HCT116 (cell line): ENCODE measurements around the gene GNGT2. TPM values are rescaled to one million over a fixed set of nuclear protein-coding genes. Genes with fewer than 3 reads are reported as not detected.

Experiments
- ATAC-seq: fragments of 200-7000 bp; cut with Tn5 transposase; 2 replicates; pipeline ENCODE4 v1.9.1; 2020; ENCODE audit warnings: mild to moderate bottlenecking, moderate library complexity
- BruUV-seq: library from RNA; stranded (reverse); fragments of 400-500 nt; replicated peaks from 2 replicates; lab custom pipeline; 2021; lab: Mats Ljungman, UMichigan
- CTCF ChIA-PET: fragments of 300-600 bp; sonication (Branson Sonifier 250); formaldehyde crosslinking; loops from one replicate; lab custom pipeline; 2021; ENCODE audit warnings: antibody characterized with exemption; lab: Charles Lee
- POLR2A ChIA-PET: fragments of 300-600, 350-600 bp; sonication (Branson Sonifier 250); formaldehyde crosslinking; loops from one replicate; lab custom pipeline; 2021; ENCODE audit warnings: antibody characterized with exemption; lab: Charles Lee
- RAD21 ChIA-PET, 2 experiments: fragments of 300-600 bp; sonication (Branson Sonifier 250); formaldehyde crosslinking; loops; one replicate each; lab custom pipeline; 2023; ENCODE audit warnings: low total read pairs in 2 of 2; ENCODE audit not compliant: uncharacterized antibody in 2 of 2, unreplicated experiment in 2 of 2, low non-redundant PET in 1 of 2; lab: Charles Lee
- DNase-seq: peaks from one replicate; pipeline ENCODE4 v3.0.0-alpha.2; 2010; ENCODE audit warnings: low read depth, low spot score
- H2AFZ ChIP-seq: fragments of 200-600 bp; shearing (Covaris generic), sonication (generic); 2 replicates; pipeline ENCODE4 v1.6.1; 2017; ENCODE audit warnings: low read depth, mixed run types, mixed read lengths, antibody characterized with exemption, low read length; ENCODE audit not compliant: poor library complexity, severe bottlenecking
- H3K27ac ChIP-seq: 2 replicates; pipeline ENCODE4 v1.5.1; 2012; ENCODE audit warnings: low read depth, low read length
- H3K27me3 ChIP-seq: fragments of 200-600 bp; sonication (generic); 2 replicates; pipeline ENCODE4 v1.6.1; 2016; ENCODE audit warnings: mixed run types, low read length, mixed read lengths; ENCODE audit not compliant: insufficient read depth
- H3K36me3 ChIP-seq, 2 experiments: fragments of 200-500 bp in 1 of 2; fragments of 200-600 bp in 1 of 2; sonication (Bioruptor generic) in 1 of 2; sonication (generic) in 1 of 2; 2 replicates each; pipeline versions ENCODE4 v1.5.1 to v1.6.1; 2014 to 2016; ENCODE audit warnings: low read length in 2 of 2, inconsistent platforms in 1 of 2, mixed read lengths in 1 of 2, mixed run types in 1 of 2; ENCODE audit not compliant: insufficient read depth in 2 of 2, control insufficient read depth in 1 of 2
- H3K4me1 ChIP-seq, 2 experiments: fragments of 200-600 bp in 1 of 2; sonication (generic) in 1 of 2; 2 replicates each; pipeline versions ENCODE4 v1.5.1 to v1.6.1; 2012 to 2017; ENCODE audit warnings: low read length in 2 of 2, inconsistent platforms in 1 of 2, mild to moderate bottlenecking in 1 of 2, mixed read lengths in 1 of 2, mixed run types in 1 of 2, moderate library complexity in 1 of 2; ENCODE audit not compliant: insufficient read depth in 2 of 2, control insufficient read depth in 1 of 2
- H3K4me2 ChIP-seq: fragments of 200-600 bp; sonication (generic); 2 replicates; pipeline ENCODE4 v1.6.1; 2017; ENCODE audit warnings: mixed run types, low read length, mixed read lengths
- H3K4me3 ChIP-seq, 2 experiments: fragments of 200-600 bp in 1 of 2; sonication (generic) in 1 of 2; replicated peaks in 1 of 2; 2 replicates each; pipeline ENCODE4 v1.5.1; 2011 to 2016; ENCODE audit warnings: low read length in 2 of 2, control low read depth in 1 of 2, low read depth in 1 of 2, mild to moderate bottlenecking in 1 of 2, mixed read lengths in 1 of 2, mixed run types in 1 of 2
- H3K79me2 ChIP-seq: fragments of 200-600 bp; sonication (generic); 2 replicates; pipeline ENCODE4 v1.6.1; 2017; ENCODE audit warnings: mild to moderate bottlenecking, mixed run types, low read length, moderate library complexity, mixed read lengths; ENCODE audit not compliant: insufficient read depth
- H3K9ac ChIP-seq: fragments of 200-600 bp; sonication (generic); 2 replicates; pipeline ENCODE4 v1.6.1; 2016; ENCODE audit warnings: low read length, mixed read lengths
- H3K9me2 ChIP-seq: fragments of 200-600 bp; sonication (generic), shearing (Covaris generic); 2 replicates; pipeline ENCODE4 v1.6.1; 2017; ENCODE audit warnings: mixed run types, mild to moderate bottlenecking, moderate library complexity; ENCODE audit not compliant: insufficient read depth
- H3K9me3 ChIP-seq, 2 experiments: fragments of 200-500 bp in 1 of 2; fragments of 200-600 bp in 1 of 2; sonication (Bioruptor generic) in 1 of 2; sonication (generic) in 1 of 2; 2 replicates each; pipeline ENCODE4 v1.6.1; 2014 to 2017; ENCODE audit warnings: low read length in 2 of 2, mixed read lengths in 2 of 2, inconsistent platforms in 1 of 2, low read depth in 1 of 2, mild to moderate bottlenecking in 1 of 2, mixed run types in 1 of 2, moderate library complexity in 1 of 2; ENCODE audit not compliant: control insufficient read depth in 1 of 2, insufficient read depth in 1 of 2
- H4K20me1 ChIP-seq: fragments of 200-600 bp; sonication (generic), shearing (Covaris generic); 2 replicates; pipeline ENCODE4 v1.6.1; 2017; ENCODE audit warnings: mixed run types, mild to moderate bottlenecking, moderate library complexity; ENCODE audit not compliant: insufficient read depth
- ATF3 ChIP-seq: IDR thresholded peaks from 2 replicates; pipeline ENCODE4 v1.6.1; 2012
- CEBPB ChIP-seq: IDR thresholded peaks from 2 replicates; pipeline ENCODE4 v1.6.1; 2012; ENCODE audit warnings: low read depth
- CTCF ChIP-seq, 3 experiments: fragments of 200-600 bp in 1 of 3; sonication (generic) in 1 of 3; IDR thresholded peaks in 2 of 3; conservative IDR thresholded peaks in 1 of 3; 2 replicates each; pipeline ENCODE4 v1.5.1; 2012 to 2017; ENCODE audit warnings: low read depth in 2 of 3, low read length in 2 of 3, antibody characterized with exemption in 1 of 3, borderline replicate concordance in 1 of 3, control low read depth in 1 of 3, mild to moderate bottlenecking in 1 of 3, mixed read lengths in 1 of 3, mixed run types in 1 of 3, moderate library complexity in 1 of 3; ENCODE audit not compliant: insufficient read depth in 1 of 3
- ELF1 ChIP-seq: IDR thresholded peaks from 2 replicates; pipeline ENCODE4 v1.6.1; 2012; ENCODE audit warnings: low read depth, borderline replicate concordance
- EZH2 ChIP-seq: fragments of 200-600 bp; sonication (generic); IDR thresholded peaks from 2 replicates; pipeline ENCODE4 v1.6.1; 2017; ENCODE audit warnings: antibody characterized with exemption, mixed run types
- EZH2phosphoT487 ChIP-seq: fragments of 200-600 bp; IDR thresholded peaks from 2 replicates; pipeline ENCODE4 v1.6.1; 2018; ENCODE audit warnings: antibody characterized with exemption, borderline replicate concordance
- FOSL1 ChIP-seq: IDR thresholded peaks from 2 replicates; pipeline ENCODE4 v1.6.1; 2012; ENCODE audit warnings: low read depth
- JUND ChIP-seq: IDR thresholded peaks from 2 replicates; pipeline ENCODE4 v1.6.1; 2012
- MAX ChIP-seq: IDR thresholded peaks from 2 replicates; pipeline ENCODE4 v1.6.1; 2012
- POLR2A ChIP-seq: IDR thresholded peaks from 2 replicates; pipeline ENCODE4 v1.7.0; 2011; ENCODE audit warnings: borderline replicate concordance; ENCODE audit not compliant: insufficient read depth, insufficient read length; ENCODE audit errors: extremely low read depth
- RAD21 ChIP-seq: IDR thresholded peaks from 2 replicates; pipeline ENCODE4 v1.6.1; 2012; ENCODE audit warnings: low read depth, mild to moderate bottlenecking
- SIN3A ChIP-seq: IDR thresholded peaks from 2 replicates; pipeline ENCODE4 v1.6.1; 2012; ENCODE audit warnings: low read depth
- SP1 ChIP-seq: IDR thresholded peaks from 2 replicates; pipeline ENCODE4 v1.6.1; 2012; ENCODE audit warnings: low read depth
- SRF ChIP-seq: IDR thresholded peaks from 2 replicates; pipeline ENCODE4 v1.6.1; 2012; ENCODE audit warnings: low read depth
- TCF7L2 ChIP-seq: IDR thresholded peaks from 2 replicates; pipeline ENCODE4 v1.7.0; 2011; ENCODE audit warnings: borderline replicate concordance, inconsistent platforms; ENCODE audit not compliant: insufficient read depth, insufficient read length; ENCODE audit errors: extremely low read depth
- ZBTB33 ChIP-seq: IDR thresholded peaks from 2 replicates; pipeline ENCODE4 v1.6.1; 2011; ENCODE audit warnings: mild to moderate bottlenecking, low read length, moderate library complexity; ENCODE audit not compliant: insufficient replicate concordance; ENCODE audit errors: extremely low read depth
- ZNF274 ChIP-seq: fragments of 200-500 bp; sonication (Bioruptor generic); IDR thresholded peaks from 2 replicates; pipeline ENCODE4 v1.6.1; 2014; ENCODE audit warnings: mild to moderate bottlenecking, low read depth, low read length, inconsistent platforms
- intact Hi-C: fragments of 100-400 bp; cut with micrococcal nuclease; formaldehyde crosslinking; loops from 2 replicates; pipeline ENCODE4 v1.10.0; 2022
- total RNA-seq: library from RNA; stranded (reverse); gene quantifications from one replicate; pipeline ENCODE4 v1.2.1, GENCODE V29; 2021; ENCODE audit not compliant: unreplicated experiment
- TF ChIP-seq, protein P1 (sequence below): IDR thresholded peaks from 2 replicates; pipeline ENCODE4 v1.6.1; 2012; ENCODE audit warnings: low read depth

Gene GNGT2
- total RNA-seq, 1 experiment from 2014 or later = not detected

DNA sequence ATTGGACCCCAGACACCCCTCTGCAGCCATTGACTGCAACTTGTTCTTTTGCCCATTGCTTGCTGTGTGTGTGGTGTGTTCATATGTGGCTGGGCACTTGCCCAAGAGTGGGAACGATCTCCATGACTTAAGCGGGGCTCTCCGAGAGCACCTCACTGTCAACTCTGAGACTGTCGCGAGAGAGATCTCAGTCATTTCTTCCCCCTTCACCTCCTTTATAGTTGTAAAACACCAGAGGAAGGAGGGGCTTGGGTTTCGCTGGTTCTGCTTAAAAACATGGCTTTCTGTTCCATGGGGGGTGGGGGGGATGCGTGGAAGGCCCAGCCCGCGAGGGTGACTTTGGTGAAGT is 12.8 kb upstream of the GNGT2 start (continued):
- no peak for TF ChIP-seq ZBTB33
- TF ChIP-seq SRF = no peak
- TF ChIP-seq POLR2A = no peak
- TF ChIP-seq SIN3A = no peak
- TF ChIP-seq, protein P1, sequence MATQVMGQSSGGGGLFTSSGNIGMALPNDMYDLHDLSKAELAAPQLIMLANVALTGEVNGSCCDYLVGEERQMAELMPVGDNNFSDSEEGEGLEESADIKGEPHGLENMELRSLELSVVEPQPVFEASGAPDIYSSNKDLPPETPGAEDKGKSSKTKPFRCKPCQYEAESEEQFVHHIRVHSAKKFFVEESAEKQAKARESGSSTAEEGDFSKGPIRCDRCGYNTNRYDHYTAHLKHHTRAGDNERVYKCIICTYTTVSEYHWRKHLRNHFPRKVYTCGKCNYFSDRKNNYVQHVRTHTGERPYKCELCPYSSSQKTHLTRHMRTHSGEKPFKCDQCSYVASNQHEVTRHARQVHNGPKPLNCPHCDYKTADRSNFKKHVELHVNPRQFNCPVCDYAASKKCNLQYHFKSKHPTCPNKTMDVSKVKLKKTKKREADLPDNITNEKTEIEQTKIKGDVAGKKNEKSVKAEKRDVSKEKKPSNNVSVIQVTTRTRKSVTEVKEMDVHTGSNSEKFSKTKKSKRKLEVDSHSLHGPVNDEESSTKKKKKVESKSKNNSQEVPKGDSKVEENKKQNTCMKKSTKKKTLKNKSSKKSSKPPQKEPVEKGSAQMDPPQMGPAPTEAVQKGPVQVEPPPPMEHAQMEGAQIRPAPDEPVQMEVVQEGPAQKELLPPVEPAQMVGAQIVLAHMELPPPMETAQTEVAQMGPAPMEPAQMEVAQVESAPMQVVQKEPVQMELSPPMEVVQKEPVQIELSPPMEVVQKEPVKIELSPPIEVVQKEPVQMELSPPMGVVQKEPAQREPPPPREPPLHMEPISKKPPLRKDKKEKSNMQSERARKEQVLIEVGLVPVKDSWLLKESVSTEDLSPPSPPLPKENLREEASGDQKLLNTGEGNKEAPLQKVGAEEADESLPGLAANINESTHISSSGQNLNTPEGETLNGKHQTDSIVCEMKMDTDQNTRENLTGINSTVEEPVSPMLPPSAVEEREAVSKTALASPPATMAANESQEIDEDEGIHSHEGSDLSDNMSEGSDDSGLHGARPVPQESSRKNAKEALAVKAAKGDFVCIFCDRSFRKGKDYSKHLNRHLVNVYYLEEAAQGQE = no peak
- no peak for TF ChIP-seq RAD21
- no peak for TF ChIP-seq MAX
- TF ChIP-seq ATF3 = no peak
- TF ChIP-seq, all 23 proteins: peak for 0

GRCh38 chr17:49219987-49220386 is 9.6 kb upstream of the GNGT2 start:
- ChIA-PET POLR2A (no interaction called here), CTCF (no interaction called here), RAD21 (no interaction called here)
- no peaks in the 10 kb centered on the region for H3K9me3 ChIP-seq
- no TSS peak for BruUV-seq
- H3K27me3 ChIP-seq = no peaks in the 10 kb centered on the region
- intact Hi-C loops = loop anchor here (10.0 kb wide), 1 partner anchor 265 kb away; no protein-coding TSS in a partner anchor
- H3K4me1 ChIP-seq = peaks cover 2 to 8% of the 10 kb centered on the region in 2 experiments; a peak in 3 of 4 replicates
- H2AFZ ChIP-seq = no peak overlapping the region
- H3K4me2 ChIP-seq = no peak overlapping the region
- H3K9me2 ChIP-seq = no peaks in the 10 kb centered on the region
- DNase-seq (no peak), ATAC-seq (no peak)
- H3K9ac ChIP-seq = no peak overlapping the region
- no peak overlapping the region for H3K4me3 ChIP-seq
- H3K79me2 ChIP-seq = no peaks in the 10 kb centered on the region
- no peaks in the 10 kb centered on the region for H3K36me3 ChIP-seq
- no peaks in the 10 kb centered on the region for H4K20me1 ChIP-seq
- H3K27ac ChIP-seq = no peak overlapping the region
- TF ChIP-seq RAD21 (no peak), FOSL1 (no peak), TCF7L2 (no peak), POLR2A (no peak), EZH2phosphoT487 (no peak), CTCF (IDR thresholded peaks at IDR 0.05 in 2 of 3, conservative IDR thresholded peaks at IDR 0.05 in 1 of 3; ENCODE audit: borderline replicate concordance in 1 of 3, insufficient read depth in 1 of 3, low read depth in 2 of 3, low read length in 2 of 3) (no peak), ZNF274 (no peak), CEBPB (no peak), MAX (no peak), SP1 (no peak), EZH2 (no peak), ELF1 (no peak), JUND (no peak), SIN3A (no peak)
